Ovary (tissue), 3 donors: ENCODE results near the gene ARHGAP19.

Experiments used
- EP300 ChIP-seq: sonication (generic); formaldehyde crosslinking; IDR thresholded peaks from one replicate; pipeline ENCODE4 v1.6.1; 2017; ENCODE audit warnings: antibody characterized with exemption
- POLR2A ChIP-seq: fragments of 450-650 bp; IDR thresholded peaks from one replicate; pipeline ENCODE4 v1.6.1; 2017; ENCODE audit warnings: antibody characterized with exemption, mild to moderate bottlenecking, moderate library complexity
- TF ChIP-seq, protein P1 (sequence below), 3 donors: fragments of 450-650 bp in 2 of 3; fragments of 200-600 bp in 1 of 3; IDR thresholded peaks; one replicate each; pipeline versions ENCODE4 v1.5.1 to v1.8.0; 2016 to 2022; ENCODE audit warnings: antibody characterized with exemption in 3 of 3, mild to moderate bottlenecking in 1 of 3
- donor health status: DM: no; HTN: no; CAD: no.

DNA sequence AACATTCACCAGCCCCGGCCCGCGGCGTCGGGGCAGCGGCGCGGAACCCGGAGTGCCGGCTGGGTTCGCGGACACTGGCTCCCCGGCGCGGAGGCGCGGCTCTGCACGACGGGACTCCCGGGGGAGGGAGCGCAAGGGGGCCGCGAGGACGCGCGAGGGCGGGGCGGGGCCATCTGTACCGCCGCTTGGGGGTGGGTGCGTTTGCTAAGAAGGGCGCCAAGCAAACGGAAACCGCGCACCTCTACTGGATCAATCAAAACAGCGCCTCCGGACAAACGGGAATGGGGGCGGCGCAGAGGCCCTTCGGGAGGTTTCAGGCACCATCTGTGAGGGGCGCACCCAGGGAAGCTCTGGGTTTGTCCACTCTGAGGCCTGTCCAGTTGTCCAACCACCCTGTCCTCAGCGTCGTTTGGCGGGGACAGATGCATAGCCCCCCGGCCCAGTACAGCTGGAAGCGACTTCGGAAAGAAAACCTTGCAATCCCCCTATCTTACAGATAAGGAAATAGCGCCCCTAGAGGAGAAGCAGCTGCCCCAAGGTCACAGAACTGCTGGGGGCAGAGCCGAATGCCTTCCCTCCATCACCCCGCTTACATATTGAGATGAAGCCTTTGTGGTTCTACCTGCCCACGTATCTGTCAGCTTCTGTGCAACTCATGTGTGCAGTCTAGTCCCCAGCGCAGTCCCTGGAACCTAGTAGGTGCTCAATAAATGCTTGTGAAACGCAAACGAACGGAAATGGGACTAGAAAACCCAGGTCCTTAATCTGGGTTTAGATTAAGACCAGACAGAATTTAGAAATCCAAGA lies 96.0 kb downstream of the ARHGAP19 start:
- TF ChIP-seq POLR2A (no peak), EP300 (no peak)
- TF ChIP-seq, protein P1, sequence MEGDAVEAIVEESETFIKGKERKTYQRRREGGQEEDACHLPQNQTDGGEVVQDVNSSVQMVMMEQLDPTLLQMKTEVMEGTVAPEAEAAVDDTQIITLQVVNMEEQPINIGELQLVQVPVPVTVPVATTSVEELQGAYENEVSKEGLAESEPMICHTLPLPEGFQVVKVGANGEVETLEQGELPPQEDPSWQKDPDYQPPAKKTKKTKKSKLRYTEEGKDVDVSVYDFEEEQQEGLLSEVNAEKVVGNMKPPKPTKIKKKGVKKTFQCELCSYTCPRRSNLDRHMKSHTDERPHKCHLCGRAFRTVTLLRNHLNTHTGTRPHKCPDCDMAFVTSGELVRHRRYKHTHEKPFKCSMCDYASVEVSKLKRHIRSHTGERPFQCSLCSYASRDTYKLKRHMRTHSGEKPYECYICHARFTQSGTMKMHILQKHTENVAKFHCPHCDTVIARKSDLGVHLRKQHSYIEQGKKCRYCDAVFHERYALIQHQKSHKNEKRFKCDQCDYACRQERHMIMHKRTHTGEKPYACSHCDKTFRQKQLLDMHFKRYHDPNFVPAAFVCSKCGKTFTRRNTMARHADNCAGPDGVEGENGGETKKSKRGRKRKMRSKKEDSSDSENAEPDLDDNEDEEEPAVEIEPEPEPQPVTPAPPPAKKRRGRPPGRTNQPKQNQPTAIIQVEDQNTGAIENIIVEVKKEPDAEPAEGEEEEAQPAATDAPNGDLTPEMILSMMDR (IDR thresholded peaks at IDR 0.05): no peak
